ENCODE data around the gene UBA6. TPM values are rescaled to one million over a fixed set of nuclear protein-coding genes. Genes with fewer than 3 reads are reported as not detected.

Gene UBA6
- polyA plus RNA-seq, 1 of the 3 experiments (the other 2 are of a cell fraction): 51.0 TPM

DNA sequence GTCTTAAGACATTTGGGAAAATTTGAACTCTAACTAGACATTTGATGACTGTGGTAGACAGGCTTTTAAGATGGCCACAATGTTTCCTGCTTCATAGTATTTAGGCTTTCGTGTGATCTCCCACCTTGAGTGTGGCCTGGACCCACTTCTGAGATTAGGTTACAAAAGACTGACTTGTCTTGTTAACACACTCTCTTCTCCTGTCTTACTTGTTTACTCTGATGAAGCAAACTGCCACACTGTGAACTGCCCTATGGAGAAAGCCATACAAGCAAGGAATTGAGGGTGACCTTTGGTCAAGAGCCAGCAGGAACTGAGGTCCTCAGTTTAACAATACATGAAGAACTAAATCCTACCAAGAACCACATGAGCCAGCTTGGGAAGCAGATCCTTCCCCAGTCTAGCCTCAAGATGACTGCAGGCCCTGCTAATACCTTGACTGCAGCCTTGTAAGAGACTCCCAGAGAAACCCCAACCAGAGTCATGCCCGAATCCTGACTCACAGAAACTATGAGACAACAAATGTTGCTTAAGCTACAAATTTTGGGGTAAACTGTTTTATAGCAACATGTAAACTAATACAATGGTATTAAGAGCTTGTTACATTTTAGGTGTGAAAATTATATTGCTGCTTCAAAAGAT is 20.3 kb downstream of the UBA6 start:
- no peak overlapping the region for H3K9ac ChIP-seq
- DNase-seq: no peak
- H3K9me2 ChIP-seq: no peaks in the 10 kb centered on the region
- CTCF ChIA-PET: no interaction called here
- WGBS (ENCODE audit: low lambda C conversion rate): 82% methylated on average over 2 of the region's 2 CpGs
- H3K4me3 ChIP-seq (ENCODE audit: low read depth in 2 of 2, low read length in 1 of 2): no peak overlapping the region
- POLR2A ChIA-PET: no interaction called here
- peaks cover 3% of the 10 kb centered on the region for H3F3A ChIP-seq (replicated peaks; ENCODE audit: insufficient read depth)
- no peaks in the 10 kb centered on the region for H3K27me3 ChIP-seq (ENCODE audit: insufficient read depth)
- H3K4me1 ChIP-seq (ENCODE audit: control insufficient read depth in 1 of 2, insufficient read depth in 2 of 2, low read depth in 1 of 2, low read length in 1 of 2): no peaks in the 10 kb centered on the region; a peak in 1 of 4 replicates
- TF ChIP-seq EP300 (IDR thresholded peaks at IDR 0.05; ENCODE audit: borderline replicate concordance in 1 of 2, low read depth in 1 of 2, low read length in 1 of 2) (no peak), RCOR1 (IDR thresholded peaks at IDR 0.05; ENCODE audit: low read length) (no peak), TEAD4 (IDR thresholded peaks at IDR 0.05; ENCODE audit: borderline replicate concordance, insufficient read depth) (no peak), CHD2 (IDR thresholded peaks at IDR 0.05; ENCODE audit: low read length, partially characterized antibody) (no peak), RFX5 (IDR thresholded peaks at IDR 0.05; ENCODE audit: low read length) (no peak), GABPA (IDR thresholded peaks at IDR 0.05; ENCODE audit: low read depth) (no peak), MEF2A (IDR thresholded peaks at IDR 0.05; ENCODE audit: borderline replicate concordance, low read depth) (no peak), NRF1 (IDR thresholded peaks at IDR 0.05; ENCODE audit: low read depth, low read length) (no peak)
- TF ChIP-seq, protein P1, sequence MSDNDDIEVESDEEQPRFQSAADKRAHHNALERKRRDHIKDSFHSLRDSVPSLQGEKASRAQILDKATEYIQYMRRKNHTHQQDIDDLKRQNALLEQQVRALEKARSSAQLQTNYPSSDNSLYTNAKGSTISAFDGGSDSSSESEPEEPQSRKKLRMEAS (IDR thresholded peaks at IDR 0.05; ENCODE audit: low read depth): no peak
- TF ChIP-seq, protein P2, sequence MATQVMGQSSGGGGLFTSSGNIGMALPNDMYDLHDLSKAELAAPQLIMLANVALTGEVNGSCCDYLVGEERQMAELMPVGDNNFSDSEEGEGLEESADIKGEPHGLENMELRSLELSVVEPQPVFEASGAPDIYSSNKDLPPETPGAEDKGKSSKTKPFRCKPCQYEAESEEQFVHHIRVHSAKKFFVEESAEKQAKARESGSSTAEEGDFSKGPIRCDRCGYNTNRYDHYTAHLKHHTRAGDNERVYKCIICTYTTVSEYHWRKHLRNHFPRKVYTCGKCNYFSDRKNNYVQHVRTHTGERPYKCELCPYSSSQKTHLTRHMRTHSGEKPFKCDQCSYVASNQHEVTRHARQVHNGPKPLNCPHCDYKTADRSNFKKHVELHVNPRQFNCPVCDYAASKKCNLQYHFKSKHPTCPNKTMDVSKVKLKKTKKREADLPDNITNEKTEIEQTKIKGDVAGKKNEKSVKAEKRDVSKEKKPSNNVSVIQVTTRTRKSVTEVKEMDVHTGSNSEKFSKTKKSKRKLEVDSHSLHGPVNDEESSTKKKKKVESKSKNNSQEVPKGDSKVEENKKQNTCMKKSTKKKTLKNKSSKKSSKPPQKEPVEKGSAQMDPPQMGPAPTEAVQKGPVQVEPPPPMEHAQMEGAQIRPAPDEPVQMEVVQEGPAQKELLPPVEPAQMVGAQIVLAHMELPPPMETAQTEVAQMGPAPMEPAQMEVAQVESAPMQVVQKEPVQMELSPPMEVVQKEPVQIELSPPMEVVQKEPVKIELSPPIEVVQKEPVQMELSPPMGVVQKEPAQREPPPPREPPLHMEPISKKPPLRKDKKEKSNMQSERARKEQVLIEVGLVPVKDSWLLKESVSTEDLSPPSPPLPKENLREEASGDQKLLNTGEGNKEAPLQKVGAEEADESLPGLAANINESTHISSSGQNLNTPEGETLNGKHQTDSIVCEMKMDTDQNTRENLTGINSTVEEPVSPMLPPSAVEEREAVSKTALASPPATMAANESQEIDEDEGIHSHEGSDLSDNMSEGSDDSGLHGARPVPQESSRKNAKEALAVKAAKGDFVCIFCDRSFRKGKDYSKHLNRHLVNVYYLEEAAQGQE (IDR thresholded peaks at IDR 0.05; ENCODE audit: low read depth, low read length): no peak
- H4K20me1 ChIP-seq (ENCODE audit: insufficient read depth): 0 out of 2 replicates have a peak, but pooled peaks cover 3% of the 10 kb centered on the region
- no peaks in the 10 kb centered on the region for H3K9me3 ChIP-seq
- no peak overlapping the region for H2AFZ ChIP-seq (ENCODE audit: low read depth)
- peaks cover 69% of the 10 kb centered on the region for H3K79me2 ChIP-seq (ENCODE audit: insufficient read depth)
- H3K36me3 ChIP-seq (replicated peaks in 1 of 2; ENCODE audit: control insufficient read depth in 1 of 2, insufficient read depth in 2 of 2, low read length in 1 of 2): peaks cover 61 to 79% of the 10 kb centered on the region in 2 experiments
- H3K27ac ChIP-seq (ENCODE audit: low read depth in 2 of 2, low read length in 1 of 2): no peak overlapping the region
- no peak overlapping the region for H3K4me2 ChIP-seq

DNA sequence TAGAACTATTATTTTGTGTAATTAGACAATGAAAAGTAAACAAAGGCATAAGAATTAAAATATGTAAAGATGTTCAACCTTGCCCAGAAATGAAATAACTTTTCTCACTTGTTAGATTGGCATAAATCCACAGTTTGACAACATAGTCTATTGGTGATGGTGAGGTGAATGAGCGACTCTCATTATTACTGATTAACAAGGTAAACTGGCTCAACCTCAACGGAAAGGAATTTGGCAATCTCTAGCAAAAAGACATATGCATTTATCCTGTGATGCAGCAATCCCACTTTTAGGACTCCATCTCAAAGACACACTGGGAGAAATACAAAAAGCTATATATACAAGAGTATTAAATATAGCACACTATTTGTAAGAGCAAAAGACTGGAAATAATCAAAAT is 22.3 kb downstream of the UBA6 start:
- no peaks in the 10 kb centered on the region for H3K27me3 ChIP-seq (ENCODE audit: insufficient read depth)
- H3K4me3 ChIP-seq (ENCODE audit: low read depth in 2 of 2, low read length in 1 of 2): no peak overlapping the region
- H3K36me3 ChIP-seq (replicated peaks in 1 of 2; ENCODE audit: control insufficient read depth in 1 of 2, insufficient read depth in 2 of 2, low read length in 1 of 2): peaks cover 69 to 89% of the 10 kb centered on the region in 2 experiments
- WGBS (ENCODE audit: low lambda C conversion rate): 93% methylated on average over 2 of the region's 2 CpGs
- H3K9me2 ChIP-seq: no peaks in the 10 kb centered on the region
- H2AFZ ChIP-seq (ENCODE audit: low read depth): no peak overlapping the region
- H4K20me1 ChIP-seq (ENCODE audit: insufficient read depth): 0 out of 2 replicates have a peak, but pooled peaks cover 3% of the 10 kb centered on the region
- DNase-seq: no peak
- H3K79me2 ChIP-seq (ENCODE audit: insufficient read depth): peaks cover 49% of the 10 kb centered on the region
- no peak overlapping the region for H3K4me2 ChIP-seq
- POLR2A ChIA-PET: no interaction called here
- no peak overlapping the region for H3K27ac ChIP-seq (ENCODE audit: low read depth in 2 of 2, low read length in 1 of 2)
- H3K9ac ChIP-seq: no peak overlapping the region
- H3K9me3 ChIP-seq: no peaks in the 10 kb centered on the region
- CTCF ChIA-PET: no interaction called here
- H3F3A ChIP-seq (replicated peaks; ENCODE audit: insufficient read depth): peaks cover 3% of the 10 kb centered on the region
- H3K4me1 ChIP-seq (ENCODE audit: control insufficient read depth in 1 of 2, insufficient read depth in 2 of 2, low read depth in 1 of 2, low read length in 1 of 2): no peaks in the 10 kb centered on the region; a peak in 1 of 4 replicates
- TF ChIP-seq CHD2 (IDR thresholded peaks at IDR 0.05; ENCODE audit: low read length, partially characterized antibody) (no peak), SIN3A (IDR thresholded peaks at IDR 0.05; ENCODE audit: borderline replicate concordance, low read depth, low read length) (no peak), RCOR1 (IDR thresholded peaks at IDR 0.05; ENCODE audit: low read length) (no peak), GATA2 (CRISPR knock-in tag; IDR thresholded peaks at IDR 0.05) (no peak), ELF1 (IDR thresholded peaks at IDR 0.05) (no peak), TAF1 (IDR thresholded peaks at IDR 0.05; ENCODE audit: borderline replicate concordance, low read depth, low read length) (no peak), YY1 (IDR thresholded peaks at IDR 0.05; ENCODE audit: low read depth) (no peak), MEF2A (IDR thresholded peaks at IDR 0.05; ENCODE audit: borderline replicate concordance, low read depth) (no peak), TEAD4 (IDR thresholded peaks at IDR 0.05; ENCODE audit: borderline replicate concordance, insufficient read depth) (no peak), FOSL2 (IDR thresholded peaks at IDR 0.05; ENCODE audit: borderline replicate concordance, low read depth) (no peak)
- TF ChIP-seq, protein P3, sequence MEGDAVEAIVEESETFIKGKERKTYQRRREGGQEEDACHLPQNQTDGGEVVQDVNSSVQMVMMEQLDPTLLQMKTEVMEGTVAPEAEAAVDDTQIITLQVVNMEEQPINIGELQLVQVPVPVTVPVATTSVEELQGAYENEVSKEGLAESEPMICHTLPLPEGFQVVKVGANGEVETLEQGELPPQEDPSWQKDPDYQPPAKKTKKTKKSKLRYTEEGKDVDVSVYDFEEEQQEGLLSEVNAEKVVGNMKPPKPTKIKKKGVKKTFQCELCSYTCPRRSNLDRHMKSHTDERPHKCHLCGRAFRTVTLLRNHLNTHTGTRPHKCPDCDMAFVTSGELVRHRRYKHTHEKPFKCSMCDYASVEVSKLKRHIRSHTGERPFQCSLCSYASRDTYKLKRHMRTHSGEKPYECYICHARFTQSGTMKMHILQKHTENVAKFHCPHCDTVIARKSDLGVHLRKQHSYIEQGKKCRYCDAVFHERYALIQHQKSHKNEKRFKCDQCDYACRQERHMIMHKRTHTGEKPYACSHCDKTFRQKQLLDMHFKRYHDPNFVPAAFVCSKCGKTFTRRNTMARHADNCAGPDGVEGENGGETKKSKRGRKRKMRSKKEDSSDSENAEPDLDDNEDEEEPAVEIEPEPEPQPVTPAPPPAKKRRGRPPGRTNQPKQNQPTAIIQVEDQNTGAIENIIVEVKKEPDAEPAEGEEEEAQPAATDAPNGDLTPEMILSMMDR (IDR thresholded peaks at IDR 0.05): no peak
- TF ChIP-seq, protein P2 (IDR thresholded peaks at IDR 0.05; ENCODE audit: low read depth, low read length): no peak
